ENCODE results near the gene RAB34. TPM values are rescaled to one million over a fixed set of nuclear protein-coding genes. Genes with fewer than 3 reads are reported as not detected.

RAB34 gene
- polyA plus RNA-seq, 2 of the 4 experiments (the other 2 are of a cell fraction) = 211 to 288 TPM

DNA sequence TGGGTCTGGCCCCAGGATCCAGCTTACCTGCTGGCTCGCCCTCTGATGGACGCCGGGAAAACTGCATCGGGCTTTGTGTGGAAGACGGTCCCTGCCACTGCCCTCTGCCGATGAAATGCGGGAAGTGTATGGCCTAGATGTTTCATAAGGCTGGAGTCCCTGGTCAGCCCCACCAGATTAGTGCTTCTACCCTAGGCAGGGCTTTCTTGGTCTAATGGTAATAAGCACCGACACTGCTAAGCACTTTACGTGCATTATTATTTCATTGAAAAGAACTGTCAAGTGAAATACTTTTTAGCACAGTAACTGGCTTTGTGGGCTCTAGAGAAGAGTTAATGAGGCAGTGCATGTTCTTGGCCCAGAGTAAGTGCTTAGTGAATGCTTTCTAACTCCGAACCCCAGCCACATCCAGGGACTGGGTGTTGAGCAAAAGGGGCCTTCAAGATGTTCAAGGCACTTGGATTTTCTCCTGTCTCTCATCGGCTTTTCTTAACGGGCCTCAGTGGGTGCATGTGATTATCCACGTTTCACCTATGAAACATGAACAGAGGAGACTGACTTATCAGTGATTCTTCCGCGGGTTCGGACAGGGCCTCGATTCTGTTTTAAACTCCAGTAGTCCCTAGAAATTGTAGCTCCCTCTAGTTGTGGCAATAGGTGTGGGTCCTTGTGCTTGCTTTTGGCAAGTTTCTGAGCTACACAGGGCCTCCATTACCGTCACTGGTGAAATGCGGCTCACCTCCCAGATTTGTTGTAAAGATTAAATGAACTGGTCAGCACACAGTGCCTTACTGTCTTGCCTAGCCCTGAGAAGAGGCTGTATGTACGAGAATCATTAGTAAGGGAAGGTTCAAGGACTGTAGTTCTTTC lies 32.7 kb upstream of the RAB34 start (continued):
- TF ChIP-seq BHLHE40 (IDR thresholded peaks at IDR 0.05; ENCODE audit: low read depth, low read length) (no peak), ZSCAN20 (CRISPR knock-in tag; IDR thresholded peaks at IDR 0.05) (no peak), ZC3H11A (IDR thresholded peaks at IDR 0.05) (no peak), EP300 (IDR thresholded peaks at IDR 0.05) (no peak), JUNB (IDR thresholded peaks at IDR 0.05) (no peak), REST (IDR thresholded peaks at IDR 0.05) (peak; percentile 2; the same call in 1 of the 2 replicates), HOXA7 (CRISPR knock-in tag; IDR thresholded peaks at IDR 0.05) (0 out of 2 replicates have a peak, but pooled peaks have one; percentile 31), HOXB5 (CRISPR knock-in tag; IDR thresholded peaks at IDR 0.05) (no peak), ZFP36 (IDR thresholded peaks at IDR 0.05; ENCODE audit: borderline replicate concordance, partially characterized antibody) (no peak), KDM1A (IDR thresholded peaks at IDR 0.05; ENCODE audit: low read depth) (no peak), EHMT2 (IDR thresholded peaks at IDR 0.05; ENCODE audit: low read depth) (no peak), TFCP2L1 (CRISPR knock-in tag; IDR thresholded peaks at IDR 0.05) (no peak), CBX2 (IDR thresholded peaks at IDR 0.05; ENCODE audit: borderline replicate concordance, low read depth) (no peak), RNF2 (IDR thresholded peaks at IDR 0.05; ENCODE audit: borderline replicate concordance, low read depth) (no peak), MYC (IDR thresholded peaks at IDR 0.05; ENCODE audit: borderline replicate concordance, low read length) (no peak), POLR2A (IDR thresholded peaks at IDR 0.05; ENCODE audit: low read length) (no peak), CBX8 (IDR thresholded peaks at IDR 0.05) (no peak), FOSL2 (IDR thresholded peaks at IDR 0.05) (no peak), FOSL2 (CRISPR knock-in tag; IDR thresholded peaks at IDR 0.05) (peak; percentile 10; the same call in 1 of the 2 replicates), JUN (IDR thresholded peaks at IDR 0.05) (peak; percentile 44 to 68; a peak in 2 of 5 replicates), NFE2L2 (conservative IDR thresholded peaks at IDR 0.05; ENCODE audit: low read length) (0 out of 2 replicates have a peak, but pooled peaks have one; percentile 25), SREBF2 (IDR thresholded peaks at IDR 0.05) (no peak), KDM5A (IDR thresholded peaks at IDR 0.05) (no peak), PHF8 (IDR thresholded peaks at IDR 0.05; ENCODE audit: borderline replicate concordance, low read depth) (no peak), RFX5 (IDR thresholded peaks at IDR 0.05) (no peak), MAZ (IDR thresholded peaks at IDR 0.05; ENCODE audit: borderline replicate concordance, low read depth, low read length) (0 out of 2 replicates have a peak, but pooled peaks have one; percentile 54), FOXS1 (CRISPR knock-in tag; IDR thresholded peaks at IDR 0.05) (no peak), GATA3 (IDR thresholded peaks at IDR 0.05; ENCODE audit: borderline replicate concordance) (no peak), ESRRA (IDR thresholded peaks at IDR 0.05; ENCODE audit: borderline replicate concordance, low read length) (no peak), MAFK (IDR thresholded peaks at IDR 0.05; ENCODE audit: partially characterized antibody) (no peak), CHD2 (IDR thresholded peaks at IDR 0.05; ENCODE audit: low read length, partially characterized antibody) (peak; percentile 27), HOXB13 (CRISPR knock-in tag; IDR thresholded peaks at IDR 0.05; ENCODE audit: low read depth) (no peak)
- TF ChIP-seq, protein P1, sequence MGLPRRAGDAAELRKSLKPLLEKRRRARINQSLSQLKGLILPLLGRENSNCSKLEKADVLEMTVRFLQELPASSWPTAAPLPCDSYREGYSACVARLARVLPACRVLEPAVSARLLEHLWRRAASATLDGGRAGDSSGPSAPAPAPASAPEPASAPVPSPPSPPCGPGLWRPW (IDR thresholded peaks at IDR 0.05) = no peak
- TF ChIP-seq, protein P2, sequence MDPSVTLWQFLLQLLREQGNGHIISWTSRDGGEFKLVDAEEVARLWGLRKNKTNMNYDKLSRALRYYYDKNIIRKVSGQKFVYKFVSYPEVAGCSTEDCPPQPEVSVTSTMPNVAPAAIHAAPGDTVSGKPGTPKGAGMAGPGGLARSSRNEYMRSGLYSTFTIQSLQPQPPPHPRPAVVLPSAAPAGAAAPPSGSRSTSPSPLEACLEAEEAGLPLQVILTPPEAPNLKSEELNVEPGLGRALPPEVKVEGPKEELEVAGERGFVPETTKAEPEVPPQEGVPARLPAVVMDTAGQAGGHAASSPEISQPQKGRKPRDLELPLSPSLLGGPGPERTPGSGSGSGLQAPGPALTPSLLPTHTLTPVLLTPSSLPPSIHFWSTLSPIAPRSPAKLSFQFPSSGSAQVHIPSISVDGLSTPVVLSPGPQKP (IDR thresholded peaks at IDR 0.05; ENCODE audit: low read depth, low read length) = no peak
- TF ChIP-seq, protein P3, sequence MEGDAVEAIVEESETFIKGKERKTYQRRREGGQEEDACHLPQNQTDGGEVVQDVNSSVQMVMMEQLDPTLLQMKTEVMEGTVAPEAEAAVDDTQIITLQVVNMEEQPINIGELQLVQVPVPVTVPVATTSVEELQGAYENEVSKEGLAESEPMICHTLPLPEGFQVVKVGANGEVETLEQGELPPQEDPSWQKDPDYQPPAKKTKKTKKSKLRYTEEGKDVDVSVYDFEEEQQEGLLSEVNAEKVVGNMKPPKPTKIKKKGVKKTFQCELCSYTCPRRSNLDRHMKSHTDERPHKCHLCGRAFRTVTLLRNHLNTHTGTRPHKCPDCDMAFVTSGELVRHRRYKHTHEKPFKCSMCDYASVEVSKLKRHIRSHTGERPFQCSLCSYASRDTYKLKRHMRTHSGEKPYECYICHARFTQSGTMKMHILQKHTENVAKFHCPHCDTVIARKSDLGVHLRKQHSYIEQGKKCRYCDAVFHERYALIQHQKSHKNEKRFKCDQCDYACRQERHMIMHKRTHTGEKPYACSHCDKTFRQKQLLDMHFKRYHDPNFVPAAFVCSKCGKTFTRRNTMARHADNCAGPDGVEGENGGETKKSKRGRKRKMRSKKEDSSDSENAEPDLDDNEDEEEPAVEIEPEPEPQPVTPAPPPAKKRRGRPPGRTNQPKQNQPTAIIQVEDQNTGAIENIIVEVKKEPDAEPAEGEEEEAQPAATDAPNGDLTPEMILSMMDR (IDR thresholded peaks at IDR 0.05) = peak; percentile 99
- TF ChIP-seq, protein P4, sequence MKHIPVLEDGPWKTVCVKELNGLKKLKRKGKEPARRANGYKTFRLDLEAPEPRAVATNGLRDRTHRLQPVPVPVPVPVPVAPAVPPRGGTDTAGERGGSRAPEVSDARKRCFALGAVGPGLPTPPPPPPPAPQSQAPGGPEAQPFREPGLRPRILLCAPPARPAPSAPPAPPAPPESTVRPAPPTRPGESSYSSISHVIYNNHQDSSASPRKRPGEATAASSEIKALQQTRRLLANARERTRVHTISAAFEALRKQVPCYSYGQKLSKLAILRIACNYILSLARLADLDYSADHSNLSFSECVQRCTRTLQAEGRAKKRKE (CRISPR knock-in tag; IDR thresholded peaks at IDR 0.05; ENCODE audit: low read depth) = no peak

Measured in A549 (cell line).